Measurements from ENCODE around the gene FNIP2. TPM values are rescaled to one million over a fixed set of nuclear protein-coding genes. Genes with fewer than 3 reads are reported as not detected.

Gene FNIP2
- total RNA-seq, 2 experiments from 2014 or later, result 10.1 to 11.3 TPM

GRCh38 chr4:158854236-158854635 is 85.4 kb downstream of the FNIP2 start:
- DNase-seq, result no peak
- Mint-ChIP-seq H3K36me3 (ENCODE audit: low read depth) (no peaks in the 10 kb centered on the region), H3K4me1 (ENCODE audit: low read depth) (peaks cover 8% of the 10 kb centered on the region), H3K9me3 (no peaks in the 10 kb centered on the region), H3K27me3 (ENCODE audit: low read depth) (no peaks in the 10 kb centered on the region), H3K4me3 (no peak overlapping the region), H3K27ac (no peak overlapping the region)
- CTCF ChIA-PET, result interaction anchor here (0.6 to 1.3 kb wide), 6 partner anchors 9 to 349 kb away, joined by 3 read pairs; no protein-coding TSS in a partner anchor
- intact Hi-C loops (cut with micrococcal nuclease), result no loop called here

- Mint-ChIP-seq H3K4me1 (ENCODE audit: low read depth) (no peaks in the 10 kb centered on the region), H3K27me3 (ENCODE audit: low read depth) (no peaks in the 10 kb centered on the region), H3K27ac (no peak overlapping the region), H3K36me3 (ENCODE audit: low read depth) (peaks cover 7% of the 10 kb centered on the region), H3K9me3 (no peaks in the 10 kb centered on the region), H3K4me3 (no peak overlapping the region)
- CTCF ChIA-PET, result interaction anchor here (0.6 to 3.7 kb wide), 8 partner anchors 123 to 696 kb away, joined by 3 to 26 read pairs (median 3); no protein-coding TSS in a partner anchor
- no peak for DNase-seq
- intact Hi-C loops (cut with micrococcal nuclease), result loop anchor here (1.0 to 5.0 kb wide), 7 partner anchors 245 to 589 kb away; partner anchors contain the start of gene RAPGEF2
These were observed 88.0 kb downstream of the FNIP2 start for GRCh38 chr4:158856852-158857251.

- DNase-seq, result no peak
- intact Hi-C loops (cut with micrococcal nuclease), result loop anchor here (1.0 to 5.0 kb wide), 7 partner anchors 244 to 588 kb away; partner anchors contain the start of gene RAPGEF2
- Mint-ChIP-seq H3K4me1 (ENCODE audit: low read depth) (no peaks in the 10 kb centered on the region), H3K36me3 (ENCODE audit: low read depth) (peaks cover 15% of the 10 kb centered on the region), H3K27ac (no peak overlapping the region), H3K9me3 (no peaks in the 10 kb centered on the region), H3K27me3 (ENCODE audit: low read depth) (no peaks in the 10 kb centered on the region), H3K4me3 (no peak overlapping the region)
- CTCF ChIA-PET, result interaction anchor here (0.6 to 3.7 kb wide), 12 partner anchors 8 to 629 kb away, joined by 3 to 26 read pairs (median 4); no protein-coding TSS in a partner anchor
These were observed 89.1 kb downstream of the FNIP2 start for GRCh38 chr4:158857951-158858350.

- H3K4me3 Mint-ChIP-seq, result no peak overlapping the region
- no peaks in the 10 kb centered on the region for H3K4me1 Mint-ChIP-seq (ENCODE audit: low read depth)
- CTCF ChIA-PET, result interaction anchor here (0.6 to 3.7 kb wide), 10 partner anchors 9 to 628 kb away, joined by 3 to 26 read pairs (median 4); no protein-coding TSS in a partner anchor
- H3K27ac Mint-ChIP-seq, result no peak overlapping the region
- no peaks in the 10 kb centered on the region for H3K27me3 Mint-ChIP-seq (ENCODE audit: low read depth)
- peaks cover 17% of the 10 kb centered on the region for H3K36me3 Mint-ChIP-seq (ENCODE audit: low read depth)
- no peak for DNase-seq
- H3K9me3 Mint-ChIP-seq, result no peaks in the 10 kb centered on the region
- intact Hi-C loops (cut with micrococcal nuclease), result loop anchor here (5.0 kb wide), 3 partner anchors 244 to 459 kb away; partner anchors contain the start of gene RAPGEF2
These were observed 89.8 kb downstream of the FNIP2 start for GRCh38 chr4:158858410-158859199.

GRCh38 chr4:158859661-158860060 is 90.8 kb downstream of the FNIP2 start:
- DNase-seq, result no peak
- no peaks in the 10 kb centered on the region for H3K9me3 Mint-ChIP-seq
- peaks cover 20% of the 10 kb centered on the region for H3K36me3 Mint-ChIP-seq (ENCODE audit: low read depth)
- H3K27me3 Mint-ChIP-seq (ENCODE audit: low read depth), result no peaks in the 10 kb centered on the region
- H3K4me3 Mint-ChIP-seq, result no peak overlapping the region
- no peaks in the 10 kb centered on the region for H3K4me1 Mint-ChIP-seq (ENCODE audit: low read depth)
- intact Hi-C loops (cut with micrococcal nuclease), result loop anchor here (5.0 kb wide), 3 partner anchors 243 to 458 kb away; partner anchors contain the start of gene RAPGEF2
- H3K27ac Mint-ChIP-seq, result no peak overlapping the region
- CTCF ChIA-PET, result interaction anchor here (3.7 kb wide), 1 partner anchor 344 kb away, joined by 26 read pairs; no protein-coding TSS in a partner anchor

GRCh38 chr4:158860856-158861255 is 92.0 kb downstream of the FNIP2 start:
- H3K9me3 Mint-ChIP-seq, result no peaks in the 10 kb centered on the region
- no peak for DNase-seq
- no peaks in the 10 kb centered on the region for H3K4me1 Mint-ChIP-seq (ENCODE audit: low read depth)
- peaks cover 22% of the 10 kb centered on the region for H3K36me3 Mint-ChIP-seq (ENCODE audit: low read depth)
- no peak overlapping the region for H3K27ac Mint-ChIP-seq
- intact Hi-C loops (cut with micrococcal nuclease), result no loop called here
- CTCF ChIA-PET, result interaction anchor here (0.6 to 2.0 kb wide), 3 partner anchors 9 to 342 kb away, joined by 3 to 11 read pairs (median 7); no protein-coding TSS in a partner anchor
- H3K4me3 Mint-ChIP-seq, result no peak overlapping the region
- H3K27me3 Mint-ChIP-seq (ENCODE audit: low read depth), result no peaks in the 10 kb centered on the region

- no peak for DNase-seq
- no peak overlapping the region for H3K4me3 Mint-ChIP-seq
- H3K36me3 Mint-ChIP-seq (ENCODE audit: low read depth), result peaks cover 22% of the 10 kb centered on the region
- H3K4me1 Mint-ChIP-seq (ENCODE audit: low read depth), result no peaks in the 10 kb centered on the region
- intact Hi-C loops (cut with micrococcal nuclease), result no loop called here
- no peaks in the 10 kb centered on the region for H3K27me3 Mint-ChIP-seq (ENCODE audit: low read depth)
- CTCF ChIA-PET, result interaction anchor here (0.6 to 2.0 kb wide), 4 partner anchors 9 to 342 kb away, joined by 3 to 11 read pairs (median 7); no protein-coding TSS in a partner anchor
- H3K9me3 Mint-ChIP-seq, result no peaks in the 10 kb centered on the region
- no peak overlapping the region for H3K27ac Mint-ChIP-seq
These were observed 92.5 kb downstream of the FNIP2 start for GRCh38 chr4:158861281-158861680.

- Mint-ChIP-seq H3K4me1 (ENCODE audit: low read depth) (no peaks in the 10 kb centered on the region), H3K9me3 (no peaks in the 10 kb centered on the region), H3K4me3 (no peak overlapping the region), H3K27ac (no peak overlapping the region), H3K27me3 (ENCODE audit: low read depth) (no peaks in the 10 kb centered on the region), H3K36me3 (ENCODE audit: low read depth) (peaks cover 22% of the 10 kb centered on the region)
- intact Hi-C loops (cut with micrococcal nuclease), result no loop called here
- CTCF ChIA-PET, result interaction anchor here (0.5 to 2.0 kb wide), 3 partner anchors 10 to 278 kb away, joined by 3 to 11 read pairs (median 7); no protein-coding TSS in a partner anchor
- DNase-seq, result no peak
These were observed 92.9 kb downstream of the FNIP2 start for GRCh38 chr4:158861766-158862165.

- Mint-ChIP-seq H3K4me1 (ENCODE audit: low read depth) (no peaks in the 10 kb centered on the region), H3K9me3 (no peaks in the 10 kb centered on the region), H3K27me3 (ENCODE audit: low read depth) (no peaks in the 10 kb centered on the region), H3K4me3 (no peak overlapping the region), H3K27ac (no peak overlapping the region), H3K36me3 (ENCODE audit: low read depth) (peaks cover 29% of the 10 kb centered on the region)
- CTCF ChIA-PET, result no interaction called here
- DNase-seq, result no peak
- intact Hi-C loops (cut with micrococcal nuclease), result no loop called here
These were observed 94.5 kb downstream of the FNIP2 start for GRCh38 chr4:158863296-158863695.

GRCh38 chr4:158865520-158866177 is 96.8 kb downstream of the FNIP2 start:
- Mint-ChIP-seq H3K27me3 (ENCODE audit: low read depth) (no peaks in the 10 kb centered on the region), H3K4me3 (no peak overlapping the region), H3K36me3 (ENCODE audit: low read depth) (peaks cover 34% of the 10 kb centered on the region), H3K4me1 (ENCODE audit: low read depth) (no peaks in the 10 kb centered on the region), H3K9me3 (no peaks in the 10 kb centered on the region), H3K27ac (no peak overlapping the region)
- no peak for DNase-seq
- CTCF ChIA-PET, result interaction anchor here (1.5 kb wide), 1 partner anchor 14 kb away, joined by 6 read pairs; no protein-coding TSS in a partner anchor
- intact Hi-C loops (cut with micrococcal nuclease), result no loop called here

- intact Hi-C loops (cut with micrococcal nuclease), result no loop called here
- Mint-ChIP-seq H3K4me3 (no peak overlapping the region), H3K9me3 (no peaks in the 10 kb centered on the region), H3K27ac (no peak overlapping the region), H3K27me3 (ENCODE audit: low read depth) (no peaks in the 10 kb centered on the region), H3K36me3 (ENCODE audit: low read depth) (peaks cover 25% of the 10 kb centered on the region), H3K4me1 (ENCODE audit: low read depth) (no peaks in the 10 kb centered on the region)
- no peak for DNase-seq
- CTCF ChIA-PET, result interaction anchor here (0.5 kb wide), 1 partner anchor 580 kb away, joined by 3 read pairs; no protein-coding TSS in a partner anchor
These were observed 100.2 kb downstream of the FNIP2 start for GRCh38 chr4:158869001-158869400.

- intact Hi-C loops (cut with micrococcal nuclease), result no loop called here
- CTCF ChIA-PET, result no interaction called here
- no peak for DNase-seq
- Mint-ChIP-seq H3K27me3 (ENCODE audit: low read depth) (no peaks in the 10 kb centered on the region), H3K27ac (no peak overlapping the region), H3K4me1 (ENCODE audit: low read depth) (no peaks in the 10 kb centered on the region), H3K36me3 (ENCODE audit: low read depth) (peaks cover 21% of the 10 kb centered on the region), H3K9me3 (no peaks in the 10 kb centered on the region), H3K4me3 (no peak overlapping the region)
These were observed 100.9 kb downstream of the FNIP2 start for GRCh38 chr4:158869761-158870160.
